GF-D8 (cell line): ENCODE measurements around the gene USP2.

ENCODE experiments used
- DNase-seq: peaks from one replicate; lab custom pipeline; 2025; lab: John Stamatoyannopoulos, UW

USP2 gene

DNA sequence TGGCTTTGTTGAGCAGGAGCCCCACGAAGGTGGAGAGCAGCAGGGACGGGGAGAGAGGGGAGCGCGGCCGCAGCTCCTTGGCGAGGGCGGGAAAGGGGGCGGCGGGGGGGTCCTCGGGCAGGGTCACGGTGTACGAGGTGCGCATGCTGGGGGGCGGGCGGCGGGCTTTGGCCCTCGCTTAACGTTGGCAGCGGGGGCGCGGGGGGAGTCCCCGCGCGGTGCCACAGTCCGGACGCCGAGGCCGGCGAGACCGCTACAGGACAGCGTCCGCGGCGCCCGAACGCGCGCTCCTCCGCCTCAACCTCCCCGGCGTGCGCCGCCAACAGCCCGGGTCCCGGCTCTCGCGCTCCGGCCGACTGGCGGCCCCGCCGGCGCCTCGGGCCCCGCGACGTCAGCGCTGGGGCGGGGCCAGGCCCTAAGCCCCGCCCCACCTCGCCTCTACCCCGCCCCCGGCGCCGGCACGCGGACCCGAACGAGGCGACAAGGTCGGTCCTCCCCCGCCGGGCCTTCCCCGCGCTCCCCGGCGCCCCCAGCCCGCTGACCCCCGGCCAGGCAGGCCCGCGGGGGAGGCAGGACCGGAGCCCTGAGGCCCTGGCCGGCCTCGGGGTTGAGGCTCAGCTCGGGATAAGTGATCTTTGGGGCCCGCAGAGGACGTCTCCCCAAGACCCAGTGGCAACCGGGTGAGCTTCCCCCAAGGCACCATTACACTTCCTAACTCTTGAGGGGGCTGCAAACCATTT is 17.5 kb downstream of the USP2 start:
- DNase-seq = no peak

DNA sequence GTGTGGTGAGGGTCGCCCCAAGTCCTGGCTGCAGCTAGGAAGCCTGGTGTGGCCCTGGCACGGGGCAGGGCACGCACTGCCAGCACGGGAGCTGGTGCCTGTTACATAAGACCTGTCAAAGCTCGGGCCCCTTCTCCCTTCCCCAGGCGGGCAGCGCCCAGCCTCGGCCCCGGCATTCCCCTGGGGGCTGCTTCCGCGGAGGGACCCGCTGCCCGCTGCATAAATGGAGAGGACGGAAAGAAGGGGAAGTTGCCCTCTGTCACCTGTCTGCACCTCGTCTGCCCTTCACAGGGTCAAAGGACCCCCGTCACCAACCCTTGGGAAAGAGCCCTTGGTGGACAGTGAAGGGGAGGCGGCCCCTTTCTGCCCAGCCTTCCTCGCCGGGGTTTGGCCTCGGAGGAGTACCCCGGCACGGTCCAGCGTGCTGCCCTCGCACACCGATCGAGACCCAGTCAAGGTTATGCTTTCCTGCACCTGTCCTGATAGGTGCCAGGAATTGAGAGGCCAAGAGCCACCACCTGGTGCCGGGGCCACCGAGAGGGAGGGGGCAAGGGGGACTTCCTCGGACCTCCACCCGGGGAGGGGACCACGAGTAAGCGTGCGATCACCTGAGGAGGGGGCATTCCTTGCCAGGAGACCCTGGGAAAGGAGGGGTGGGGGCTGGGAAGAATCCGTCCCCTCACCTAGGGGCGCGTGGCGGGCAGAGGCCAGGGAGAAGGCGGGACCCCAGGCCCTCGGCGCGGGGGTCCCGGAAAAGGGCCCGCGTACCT is 18.2 kb downstream of the USP2 start:
- no peak for DNase-seq

DNA sequence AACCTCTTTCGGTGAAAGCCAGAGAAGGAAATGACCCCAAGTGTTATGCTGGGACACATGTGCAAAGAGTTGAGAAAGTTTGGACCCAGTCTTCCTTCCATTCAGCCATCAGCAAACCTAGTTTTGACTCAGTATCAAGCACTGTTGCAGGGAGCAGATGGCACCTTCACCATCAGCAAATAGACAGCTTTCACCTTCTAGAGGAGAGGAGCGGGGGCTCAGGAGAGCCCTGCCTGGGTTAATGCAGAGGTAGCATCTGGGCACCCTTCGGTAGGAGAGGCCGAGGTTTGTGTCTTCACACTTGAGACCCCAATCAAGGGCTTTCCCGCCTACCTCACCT is 18.8 kb downstream of the USP2 start:
- no peak for DNase-seq

DNA sequence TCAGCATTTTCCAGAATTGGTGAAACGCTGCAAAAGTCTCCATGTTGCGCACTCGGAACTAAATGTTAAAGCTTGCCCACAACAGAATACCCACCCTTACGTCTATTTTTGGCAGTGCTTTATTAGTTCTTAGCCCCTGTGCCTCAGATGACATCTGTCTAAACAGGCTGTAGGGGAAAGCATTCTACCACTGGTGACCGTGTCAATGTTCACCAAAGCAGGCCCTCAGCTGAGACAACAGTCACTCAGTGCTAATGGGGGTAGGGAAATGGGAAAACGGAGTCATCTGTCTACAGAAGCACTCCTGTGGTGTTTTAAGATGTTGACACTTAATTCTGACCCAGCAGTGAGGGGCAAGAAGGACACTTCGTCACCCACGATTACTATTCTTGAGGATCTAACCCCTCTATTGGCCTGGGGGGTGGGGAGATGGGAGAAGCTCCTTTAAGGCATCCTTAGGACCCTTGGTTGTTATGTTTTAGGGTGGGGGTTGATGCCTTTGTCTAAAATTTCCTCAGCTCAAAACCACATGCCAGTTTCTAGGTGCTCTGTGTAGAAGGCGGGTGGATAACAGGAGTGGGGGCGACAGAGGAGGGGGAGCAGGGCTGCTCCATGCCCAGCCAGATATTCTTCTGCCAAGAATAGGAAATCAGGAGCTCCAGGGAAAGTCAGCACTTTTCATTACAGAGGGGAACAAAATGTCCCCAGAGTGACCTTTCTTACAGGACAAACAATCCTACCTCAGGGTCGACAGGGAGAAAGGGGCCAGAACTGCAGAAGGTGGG is 19.4 kb downstream of the USP2 start:
- DNase-seq = no peak

DNA sequence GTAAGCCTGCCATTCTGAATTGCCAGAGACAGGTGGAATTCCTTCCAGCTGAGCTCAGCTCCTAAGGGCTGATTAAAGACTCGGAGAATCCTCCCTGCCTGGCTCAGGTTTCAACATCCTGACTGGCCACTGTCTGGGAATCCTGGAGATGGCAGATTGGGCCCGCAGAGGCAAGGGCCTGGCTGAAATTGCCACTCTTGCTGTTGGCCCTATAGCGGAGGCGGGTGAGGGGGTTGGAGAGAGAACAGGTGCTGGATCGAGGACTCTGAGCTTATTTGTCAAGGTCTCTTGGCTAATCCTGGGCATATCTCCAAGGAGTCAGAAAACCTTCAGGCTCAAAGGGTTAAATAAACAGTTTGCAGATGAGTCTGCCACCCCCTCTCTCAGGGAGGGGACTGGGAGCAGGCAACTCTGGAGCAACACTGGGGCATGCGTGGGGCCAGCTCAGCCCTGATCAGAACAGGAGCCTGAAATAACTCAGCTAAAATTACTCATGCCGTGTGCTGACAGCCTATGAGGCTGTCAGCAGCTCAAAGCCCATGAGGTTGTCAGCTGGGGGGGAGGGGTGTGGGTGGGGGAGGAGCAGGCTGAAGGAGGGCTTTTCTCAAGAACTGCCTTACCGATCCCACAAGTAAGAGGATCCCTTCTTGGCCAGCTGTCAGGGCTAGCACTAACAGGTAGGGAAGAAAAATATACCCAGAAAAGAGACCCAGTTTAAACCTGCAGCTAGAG is 20.3 kb downstream of the USP2 start:
- no peak for DNase-seq

DNA sequence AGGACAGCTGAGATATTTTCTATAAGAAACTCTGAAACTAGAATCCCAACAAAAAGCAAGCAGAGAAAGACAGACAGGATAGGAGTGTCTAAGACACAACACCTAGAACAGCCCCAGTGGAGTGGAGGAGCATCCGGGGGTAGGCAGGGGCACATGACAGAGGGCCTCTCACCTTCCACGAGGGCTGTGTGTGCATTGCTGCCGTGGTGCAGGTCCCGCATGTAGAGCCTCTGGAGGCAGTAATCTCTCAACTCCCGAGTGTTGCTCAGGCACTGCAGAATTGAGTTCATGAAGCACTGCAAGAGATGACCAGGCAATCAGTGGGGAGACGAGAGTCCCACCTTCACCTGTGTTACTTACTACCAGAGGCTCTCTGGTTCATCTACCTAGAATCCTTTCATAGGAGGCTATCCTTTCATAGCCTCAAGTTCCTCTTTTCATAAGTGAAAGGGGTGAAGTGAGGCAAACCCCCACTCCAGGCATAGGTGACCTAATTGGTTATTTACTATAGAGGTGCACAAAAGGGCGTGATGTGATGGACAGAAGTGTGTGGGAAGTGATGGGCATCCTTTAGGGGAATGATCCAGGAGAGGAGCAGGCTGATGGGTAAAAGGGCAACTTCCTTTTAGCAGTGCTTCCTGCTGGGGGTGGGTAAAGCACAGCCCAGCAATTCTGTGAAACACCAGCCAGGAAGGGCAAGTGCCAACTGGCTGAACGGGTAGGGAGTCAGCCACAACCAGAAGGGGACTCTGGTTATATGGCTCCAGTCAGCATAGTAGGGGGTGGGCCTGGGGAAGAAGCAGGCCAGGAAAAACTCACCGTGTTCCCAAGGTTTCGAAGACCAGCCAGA is 21.9 kb downstream of the USP2 start:
- peak; percentile 51 for DNase-seq

DNA sequence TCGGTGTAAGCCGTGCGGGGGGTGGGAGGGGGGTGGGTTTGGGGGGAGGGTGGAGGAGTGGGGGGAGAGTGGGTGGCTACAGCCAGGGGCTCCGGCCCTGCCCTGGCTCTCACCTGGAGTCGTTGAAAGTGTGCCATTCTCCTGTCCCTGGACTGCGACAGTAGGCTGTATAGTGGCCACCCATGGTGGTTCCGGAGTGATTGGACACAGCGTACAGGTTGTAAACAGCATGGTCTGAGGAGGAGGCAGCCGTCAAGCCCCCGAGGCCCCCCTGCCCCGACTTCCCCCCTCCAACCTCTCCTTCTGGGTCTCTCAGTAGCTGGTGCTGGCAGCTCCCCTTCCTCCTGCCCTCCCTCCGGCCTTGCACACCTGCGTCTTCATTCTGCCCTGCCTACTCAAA is 24.4 kb downstream of the USP2 start:
- no peak for DNase-seq

DNA sequence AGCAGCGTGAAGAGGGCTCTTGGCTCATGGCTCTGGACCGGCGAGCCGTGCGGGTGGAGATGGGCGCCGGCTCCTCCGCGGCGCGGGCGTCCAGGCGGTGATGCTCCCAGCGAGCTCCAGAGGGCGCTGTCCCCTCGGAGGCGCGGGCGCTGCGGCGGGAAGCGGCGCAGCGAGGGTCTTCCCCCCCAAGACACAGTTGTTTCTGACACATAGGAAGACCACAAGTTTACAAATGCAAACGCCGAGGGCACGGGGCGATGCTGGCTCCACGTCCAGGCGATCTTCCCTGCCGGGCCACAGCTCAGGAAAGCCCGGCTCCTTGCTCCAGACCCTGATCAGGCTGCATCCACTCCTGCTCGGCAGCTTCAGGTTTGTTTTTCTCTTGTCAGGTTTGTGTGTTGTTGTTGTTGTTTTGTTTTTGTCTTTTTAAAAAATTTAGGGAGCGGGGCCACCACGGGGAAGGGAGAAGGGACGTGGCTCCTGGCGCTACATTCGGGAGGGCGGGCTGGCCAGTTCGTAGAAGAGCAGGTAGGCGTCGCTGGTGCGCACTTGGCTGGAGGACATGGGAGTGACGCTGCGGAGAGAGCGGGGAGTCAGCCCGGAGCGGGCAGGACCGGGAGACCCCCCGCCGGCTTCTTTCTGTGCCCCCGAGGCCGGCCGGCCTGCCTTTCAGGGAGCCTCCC is 25.0 kb downstream of the USP2 start:
- peak; percentile 32 for DNase-seq

DNA sequence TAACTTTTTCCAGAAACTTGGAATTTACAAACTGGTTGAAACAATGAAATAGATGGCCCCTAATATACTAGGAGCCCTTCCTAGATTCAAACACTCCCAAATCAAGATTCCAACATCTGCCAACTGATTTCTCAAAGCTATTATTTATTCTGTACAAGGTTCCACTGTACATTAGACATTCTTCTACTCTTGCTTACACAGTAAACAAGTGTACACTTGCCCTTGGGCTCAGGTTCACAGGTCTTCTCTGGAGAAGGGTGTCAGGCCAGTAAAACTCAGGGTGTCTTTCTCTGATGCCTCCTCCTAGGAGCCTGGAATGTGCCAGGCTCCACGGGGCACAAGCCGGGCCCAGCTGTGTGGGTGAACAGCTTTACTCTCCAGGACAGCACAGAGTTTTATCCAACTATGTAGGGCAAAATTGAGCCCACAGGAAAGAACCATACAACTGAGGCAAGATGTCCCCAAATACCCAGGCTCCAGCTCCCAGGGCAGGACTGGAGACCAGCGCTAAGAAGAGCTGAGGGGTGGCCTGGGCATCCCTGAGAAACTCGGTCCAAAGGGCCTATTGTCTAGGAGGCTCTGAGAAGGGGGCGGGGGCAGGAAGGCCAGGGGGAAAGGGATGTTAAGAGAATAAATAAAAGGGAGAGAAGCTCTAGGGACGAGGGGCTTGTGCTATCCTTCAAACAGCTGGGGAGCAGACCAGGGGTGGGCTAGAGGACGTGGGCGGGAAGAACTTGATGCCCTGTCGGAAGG is 26.2 kb downstream of the USP2 start:
- DNase-seq = no peak

DNA sequence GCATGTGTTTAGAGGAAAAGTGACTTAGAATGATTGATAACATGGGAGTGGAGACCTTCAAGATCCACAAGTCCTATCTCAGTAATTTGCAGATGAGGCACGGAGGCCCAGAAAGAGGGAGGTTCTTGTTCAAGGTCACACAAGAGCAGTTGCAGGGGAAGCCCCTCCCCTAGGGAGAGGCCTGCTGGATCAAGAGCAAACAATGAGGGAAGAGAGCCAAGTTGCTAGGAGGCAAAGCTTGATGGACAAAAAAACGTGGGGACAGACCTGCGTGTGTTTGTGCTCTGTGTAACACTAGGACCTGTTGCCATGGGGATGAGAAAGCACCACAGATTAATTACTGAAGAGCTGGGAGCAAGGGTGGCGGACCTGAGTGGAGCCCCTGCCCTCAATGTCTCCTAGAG is 28.6 kb downstream of the USP2 start:
- no peak for DNase-seq

DNA sequence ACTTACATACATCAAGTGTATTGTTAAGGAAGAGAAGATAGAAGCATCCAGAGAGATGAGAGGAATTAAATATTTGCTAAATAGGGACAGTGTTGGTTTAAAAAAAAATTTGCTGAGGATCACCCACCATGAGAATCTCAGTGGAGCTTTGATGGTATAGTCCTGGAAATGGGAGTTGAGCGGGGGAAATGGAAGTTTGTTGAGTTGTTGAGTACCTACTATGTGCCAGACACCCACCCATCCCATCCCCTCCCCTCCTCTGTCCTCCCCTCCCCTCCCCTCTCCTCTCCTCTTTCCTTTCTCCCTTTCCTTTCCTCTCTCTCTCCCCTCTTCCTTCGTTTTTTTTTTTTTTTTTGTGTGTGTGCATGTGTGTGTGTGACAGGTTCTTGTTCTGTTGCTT is 30.3 kb downstream of the USP2 start:
- DNase-seq = no peak

DNA sequence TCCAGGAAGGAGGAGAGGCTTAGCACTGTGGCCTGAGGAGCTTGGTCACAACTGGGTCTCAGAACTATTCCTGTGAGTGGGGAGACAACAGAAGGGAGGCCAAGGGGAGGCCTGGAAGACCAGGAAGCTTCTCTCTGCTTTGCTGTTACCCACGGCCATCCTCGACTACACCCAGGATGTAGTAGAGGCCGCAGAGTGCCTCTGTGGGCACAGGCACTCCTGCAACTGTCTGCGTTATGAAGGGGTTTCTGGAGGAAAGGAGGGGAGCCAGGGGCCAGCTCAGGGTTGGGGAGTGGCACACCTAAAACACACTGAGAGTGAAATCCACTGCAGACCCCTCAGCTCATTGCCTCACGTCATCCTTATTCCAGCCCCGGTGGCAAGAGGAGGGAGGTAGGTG is 31.2 kb downstream of the USP2 start:
- no peak for DNase-seq

DNA sequence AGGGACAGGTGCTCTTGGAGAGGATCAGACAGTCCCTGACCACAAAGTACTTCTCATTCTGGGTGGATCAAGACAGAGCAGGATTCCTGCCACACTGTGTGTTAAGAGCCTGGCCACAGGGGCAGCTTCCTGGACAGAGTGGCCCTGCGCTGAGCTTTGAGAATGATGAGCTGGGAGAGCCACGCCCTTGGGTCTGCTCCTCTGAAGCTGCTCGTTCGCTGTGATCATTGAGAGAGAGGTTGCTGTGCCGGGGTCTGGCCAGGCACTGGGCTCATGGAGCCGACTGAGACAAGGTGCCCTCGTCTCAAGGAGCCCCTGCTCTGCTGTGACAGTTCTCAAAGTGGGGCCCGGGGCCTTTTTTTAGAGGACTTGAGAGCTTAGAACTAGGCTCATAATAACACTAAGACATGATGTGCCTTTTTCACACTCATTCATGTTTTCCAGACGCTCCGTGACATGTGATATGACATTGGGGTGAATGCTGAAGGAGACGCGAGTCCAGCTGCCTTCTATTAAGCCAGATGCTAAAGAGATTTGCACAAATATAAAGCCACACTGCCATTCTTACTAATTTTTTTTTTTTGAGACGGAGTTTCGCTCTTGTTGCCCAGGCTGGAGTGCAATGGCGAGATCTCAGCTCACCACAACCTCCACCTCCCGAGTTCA is 33.4 kb downstream of the USP2 start:
- no peak for DNase-seq

DNA sequence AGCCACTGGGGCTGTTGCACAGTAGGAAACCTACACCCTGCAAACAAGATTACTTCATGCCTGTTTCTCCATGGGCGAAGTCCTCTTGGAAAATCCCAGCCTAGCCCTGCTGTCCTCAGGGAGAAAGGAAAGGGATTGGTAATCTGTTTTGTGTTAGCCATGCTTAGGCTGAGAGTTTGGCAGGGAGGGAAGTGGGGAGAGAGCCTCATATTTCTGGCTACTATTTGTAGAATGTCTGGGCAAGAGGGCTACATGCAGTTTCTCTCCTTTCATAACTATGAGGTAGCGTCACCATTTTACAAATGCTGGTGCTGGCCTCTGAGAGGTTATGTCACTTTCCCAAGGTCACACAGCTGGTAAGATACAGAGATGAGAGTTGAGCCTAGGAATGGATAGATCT is 34.2 kb downstream of the USP2 start:
- no peak for DNase-seq

DNA sequence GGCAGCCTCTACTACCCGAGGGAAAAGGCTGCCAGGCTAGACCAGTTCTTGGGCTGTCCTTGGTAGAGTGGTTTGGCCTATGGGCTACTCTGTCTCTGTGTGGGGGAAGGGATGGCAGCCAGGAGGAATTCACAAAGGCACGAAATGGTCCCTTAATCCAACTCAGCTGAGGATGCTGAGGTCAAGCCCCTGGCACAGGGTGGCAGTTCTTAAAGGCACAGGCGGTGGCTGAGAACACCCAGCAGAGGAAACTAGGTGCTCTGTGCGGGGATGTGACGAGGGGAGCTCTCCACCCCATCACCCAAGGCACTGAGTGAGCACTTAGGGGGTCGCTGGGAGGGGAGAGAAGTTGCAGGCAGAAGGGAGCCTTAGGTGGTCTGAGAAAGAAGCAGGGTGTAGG is 34.9 kb downstream of the USP2 start, which contains the start of gene MFRP:
MFRP (minus strand) TSS at position 101 of the 400 bp plus-strand sequence. CDS start 192 bp downstream, outside the sequence.
- no peak for DNase-seq

DNA sequence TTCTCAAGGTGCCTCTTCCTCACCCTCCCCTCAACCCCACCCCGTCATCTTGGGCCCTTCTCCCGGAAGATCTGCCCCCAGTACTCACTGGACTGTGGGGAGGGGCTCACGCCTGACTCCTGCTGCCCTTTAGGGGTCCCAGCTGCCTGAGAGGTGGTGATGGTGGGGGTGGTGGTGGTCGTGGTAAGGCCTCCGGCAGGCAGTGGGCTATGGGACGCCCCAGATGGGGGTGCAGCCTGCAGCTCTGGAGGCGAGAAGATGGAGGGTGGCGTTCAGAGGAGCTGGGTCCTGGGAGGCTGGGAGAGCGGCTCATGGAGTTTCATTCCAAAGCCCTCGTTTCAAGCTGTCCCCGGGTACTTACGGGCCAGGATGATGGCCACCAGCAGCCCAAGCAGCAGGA is 35.8 kb downstream of the USP2 start:
- DNase-seq = no peak

DNA sequence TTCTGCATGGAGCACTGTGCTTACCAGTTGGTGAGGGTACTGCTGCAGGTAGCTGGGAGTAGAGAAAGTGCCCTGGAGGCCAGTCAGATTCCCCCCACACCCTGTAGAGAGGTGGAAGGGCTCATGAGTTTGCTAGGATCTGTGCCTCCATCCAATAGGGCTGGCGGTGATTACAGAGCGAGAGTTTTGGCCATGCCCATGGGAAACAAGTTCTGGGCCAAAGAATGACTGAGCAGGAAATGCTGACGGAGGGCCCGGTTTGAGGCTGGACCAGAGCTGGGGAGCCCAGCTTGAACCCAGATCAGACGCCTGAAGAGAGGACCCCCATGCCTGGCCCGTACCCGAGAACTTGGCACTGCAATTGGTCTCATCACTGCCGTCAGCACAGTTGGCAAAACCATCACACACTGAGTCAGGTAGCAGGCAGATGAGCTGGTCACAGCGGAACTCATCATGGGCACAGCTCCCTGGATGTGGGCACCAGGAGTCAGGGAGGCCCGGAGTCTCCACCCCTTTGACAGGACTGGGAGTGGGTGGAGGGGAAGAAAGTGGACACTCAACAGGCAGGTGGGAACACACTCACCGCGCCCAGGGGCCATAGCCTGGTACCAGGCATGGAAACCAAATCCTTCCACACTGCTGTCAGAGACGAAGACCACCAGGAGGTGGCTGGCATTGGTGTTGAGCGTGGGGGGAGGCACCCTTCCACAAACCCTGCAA is 37.0 kb downstream of the USP2 start:
- DNase-seq = no peak

DNA sequence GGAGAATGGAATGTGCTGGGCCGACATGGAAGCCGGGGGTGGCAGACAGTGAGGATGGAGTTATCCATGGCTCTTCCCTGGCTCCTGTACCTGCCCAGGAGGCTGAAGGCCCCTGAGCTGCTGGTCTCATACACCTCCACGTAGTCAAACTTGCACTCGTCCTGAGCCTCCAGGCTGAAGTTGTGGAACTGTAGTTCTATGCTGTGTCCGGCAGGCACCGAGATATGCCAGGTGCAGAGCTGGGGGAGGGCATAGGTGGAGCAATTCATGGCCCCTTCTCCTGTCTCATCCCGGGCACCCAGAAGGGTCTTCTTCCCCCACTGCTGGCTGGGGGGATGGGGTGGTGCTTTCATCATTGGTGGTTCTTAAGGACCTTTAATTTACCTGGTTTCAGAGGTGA is 37.8 kb downstream of the USP2 start:
- no peak for DNase-seq
